A673 (cell line): ENCODE measurements around the gene SHISA2.

Source experiments
- CTCF ChIP-seq: fragments of 300-800, 200-600 bp; sonication (generic); conservative IDR thresholded peaks from 2 replicates; pipeline ENCODE4 v1.5.1; 2017; ENCODE audit warnings: low read depth, mild to moderate bottlenecking, antibody characterized with exemption, low read length, moderate library complexity, mixed read lengths
- EZH2 ChIP-seq: fragments of 200-600 bp; sonication (generic); IDR thresholded peaks from 2 replicates; pipeline ENCODE4 v1.6.1; 2017; ENCODE audit warnings: borderline replicate concordance, low read depth, mild to moderate bottlenecking, mixed read lengths, antibody characterized with exemption, low read length; ENCODE audit not compliant: poor library complexity, severe bottlenecking

- TF ChIP-seq EZH2, result no peak
- TF ChIP-seq CTCF, result no peak
Observed at GRCh38 chr13:26011996-26012821, 39.6 kb downstream of the SHISA2 start.
